Activated naive CD8-positive, alpha-beta T cell treated with anti-CD3 and anti-CD28 coated beads, Interleukin-2, amount 50 U/mL, for 24 hours (primary cell): Measurements from ENCODE around the gene KRT77.

Experiments used
- ATAC-seq: fragments of 150-1000 bp; cut with Tn5 transposase; one replicate; pipeline ENCODE4 v1.10.0; 2021
- DNase-seq: peaks from one replicate; pipeline ENCODE4 v3.0.0; 2021
- H3K27ac Mint-ChIP-seq: one replicate; pipeline ENCODE4 v1.8.0; 2021; ENCODE audit warnings: mild to moderate bottlenecking, mixed read lengths
- H3K27me3 Mint-ChIP-seq: one replicate; pipeline ENCODE4 v1.8.0; 2021; ENCODE audit warnings: mixed read lengths
- H3K36me3 Mint-ChIP-seq: one replicate; pipeline ENCODE4 v1.8.0; 2021; ENCODE audit warnings: low read depth, mixed read lengths
- H3K4me1 Mint-ChIP-seq: one replicate; pipeline ENCODE4 v1.8.0; 2021; ENCODE audit warnings: mixed read lengths
- H3K4me3 Mint-ChIP-seq: one replicate; pipeline ENCODE4 v1.8.0; 2021; ENCODE audit warnings: mild to moderate bottlenecking, moderate library complexity, mixed read lengths
- H3K9me3 Mint-ChIP-seq: one replicate; pipeline ENCODE4 v1.8.0; 2021; ENCODE audit warnings: mixed read lengths

KRT77 gene

DNA sequence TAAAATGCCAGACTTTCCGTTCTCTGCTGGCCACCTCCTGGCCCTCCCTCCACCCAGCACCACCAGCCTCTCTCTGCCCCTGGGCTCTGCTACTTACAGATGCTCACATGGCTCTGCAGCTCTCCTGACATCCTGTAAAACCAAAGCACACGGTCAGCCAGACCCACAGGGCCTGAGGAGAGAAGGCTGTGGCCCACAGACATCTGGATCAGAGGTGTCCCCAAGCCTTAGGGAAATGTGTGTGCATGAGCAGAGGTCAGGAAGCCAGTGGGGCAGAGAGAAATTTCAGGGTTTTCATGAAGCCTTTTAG is 11.5 kb downstream of the KRT77 start:
- no peak overlapping the region for H3K4me3 Mint-ChIP-seq
- DNase-seq = no peak
- no peaks in the 10 kb centered on the region for H3K36me3 Mint-ChIP-seq
- no peak overlapping the region for H3K27ac Mint-ChIP-seq
- peaks cover 28% of the 10 kb centered on the region for H3K4me1 Mint-ChIP-seq
- no peaks in the 10 kb centered on the region for H3K27me3 Mint-ChIP-seq
- no peak for ATAC-seq
- H3K9me3 Mint-ChIP-seq = no peaks in the 10 kb centered on the region

DNA sequence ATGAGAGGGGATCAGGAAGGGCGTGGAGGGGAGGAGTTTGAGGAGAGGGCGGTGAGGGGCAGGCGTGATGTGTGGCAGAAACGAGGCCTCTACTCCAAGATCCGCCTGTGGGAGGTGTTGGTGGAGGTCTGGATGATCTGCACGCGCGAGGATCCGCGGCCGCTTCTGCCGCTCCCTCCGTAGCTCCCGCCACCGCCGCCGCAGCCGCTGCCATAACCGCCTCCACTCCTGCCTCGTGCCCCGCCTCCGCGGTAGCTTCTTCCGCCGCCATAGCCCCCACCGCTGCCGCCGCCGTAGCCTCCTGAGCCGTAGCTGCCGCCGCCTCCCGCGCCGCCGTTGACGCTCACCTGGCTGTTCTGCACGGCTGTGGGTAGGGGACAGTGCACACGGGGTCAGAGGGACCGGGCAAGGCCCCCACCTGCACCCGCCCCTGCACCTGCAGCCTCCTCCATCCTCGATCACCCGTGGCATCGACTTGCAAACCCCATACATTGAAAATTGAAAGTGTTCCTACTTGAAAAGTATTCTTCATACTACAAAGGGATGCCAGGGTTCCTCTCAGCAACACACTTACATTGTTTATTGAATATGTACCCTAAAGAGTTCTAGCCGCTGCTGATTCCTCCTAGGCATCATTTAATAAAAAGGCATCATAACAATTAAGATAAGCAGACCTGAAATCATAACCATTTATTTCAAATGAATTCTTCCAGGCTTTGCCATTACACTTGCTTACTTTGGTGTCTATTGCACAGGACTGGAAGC is 12.1 kb downstream of the KRT77 start:
- H3K27ac Mint-ChIP-seq = peak overlapping the region; percentile 19
- peaks cover 28% of the 10 kb centered on the region for H3K4me1 Mint-ChIP-seq
- no peaks in the 10 kb centered on the region for H3K27me3 Mint-ChIP-seq
- no peaks in the 10 kb centered on the region for H3K9me3 Mint-ChIP-seq
- ATAC-seq = no peak
- peak overlapping the region; percentile 70 for H3K4me3 Mint-ChIP-seq
- H3K36me3 Mint-ChIP-seq = no peaks in the 10 kb centered on the region
- peak; percentile 61 for DNase-seq

DNA sequence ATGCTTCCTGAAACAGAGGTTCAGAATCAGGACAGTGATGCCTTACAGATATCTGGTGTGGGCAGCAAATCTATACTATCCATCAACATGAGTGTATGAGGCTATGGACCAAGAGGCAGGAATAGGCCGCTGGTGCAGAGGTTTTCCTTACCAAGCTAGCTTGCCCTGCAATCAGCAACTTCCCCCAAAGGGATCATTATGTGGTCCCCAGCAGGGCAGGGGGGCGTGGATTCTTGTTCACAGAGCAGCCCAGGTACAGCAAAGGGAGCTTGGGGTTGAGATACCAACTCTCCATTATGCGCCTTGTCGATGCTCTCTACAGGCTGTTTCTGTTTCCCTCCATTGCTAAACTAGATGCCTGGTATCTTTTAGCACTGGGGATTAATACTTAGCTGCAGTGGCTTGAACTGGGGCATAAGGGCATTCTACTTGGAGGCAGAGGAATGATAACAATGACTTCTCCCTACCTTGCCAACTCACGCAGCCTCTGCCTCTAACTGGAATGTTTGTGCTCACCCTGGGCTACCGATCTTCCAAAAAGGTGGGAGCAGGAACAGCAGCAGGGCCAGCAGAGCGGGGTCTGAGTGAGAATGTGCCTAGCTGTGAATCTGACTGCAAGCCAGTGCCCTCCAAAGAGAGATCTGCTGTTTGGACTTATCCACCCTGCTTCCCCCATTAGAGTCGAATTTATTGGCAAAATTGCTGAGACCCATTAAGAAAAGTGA is 12.8 kb downstream of the KRT77 start:
- Mint-ChIP-seq H3K27me3 (no peaks in the 10 kb centered on the region), H3K4me3 (peak overlapping the region; percentile 70), H3K36me3 (no peaks in the 10 kb centered on the region), H3K4me1 (peaks cover 28% of the 10 kb centered on the region), H3K27ac (peak overlapping the region; percentile 19), H3K9me3 (no peaks in the 10 kb centered on the region)
- DNase-seq (no peak), ATAC-seq (no peak)

DNA sequence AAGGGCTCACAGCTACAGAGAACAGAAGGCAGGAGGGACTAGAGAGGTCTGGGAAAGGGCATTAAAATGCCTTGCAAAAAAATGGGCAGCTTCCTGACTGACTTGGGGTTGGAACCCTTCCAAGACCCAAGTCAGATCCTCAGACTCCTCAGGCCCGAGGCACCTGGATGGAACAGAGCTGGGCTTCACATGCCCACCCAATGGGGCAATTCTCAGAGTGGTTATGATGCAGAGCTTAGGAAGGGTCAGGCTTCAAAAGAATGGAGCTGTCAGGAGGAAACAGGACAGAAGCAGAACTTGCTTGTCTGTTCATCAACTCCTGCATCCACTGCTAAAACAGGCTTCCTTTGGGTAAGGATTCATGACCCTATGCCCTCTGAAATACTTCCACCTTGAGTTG is 13.4 kb downstream of the KRT77 start:
- Mint-ChIP-seq H3K4me1 (peaks cover 28% of the 10 kb centered on the region), H3K4me3 (no peak overlapping the region), H3K27me3 (no peaks in the 10 kb centered on the region), H3K9me3 (no peaks in the 10 kb centered on the region), H3K27ac (no peak overlapping the region), H3K36me3 (no peaks in the 10 kb centered on the region)
- no peak for DNase-seq
- ATAC-seq = no peak

DNA sequence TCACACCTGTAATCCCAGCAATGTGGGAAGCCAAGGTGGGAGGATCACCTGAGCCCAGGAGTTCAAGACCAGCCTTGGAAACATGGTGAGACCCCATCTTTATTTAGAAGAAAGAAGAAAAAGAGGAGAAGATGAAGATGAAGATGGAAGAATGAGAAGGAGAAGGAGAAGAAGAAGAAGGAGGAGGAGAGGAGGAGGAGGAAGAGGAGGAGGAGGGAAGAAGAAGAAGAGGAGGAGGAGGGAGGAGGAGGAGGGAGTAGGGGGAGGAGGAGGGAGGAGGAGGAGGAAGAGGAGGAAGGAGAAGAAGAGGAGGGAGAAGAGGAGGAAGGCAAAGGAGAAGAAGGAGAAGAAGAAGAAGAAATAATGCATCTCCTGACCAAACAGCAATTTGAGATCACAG is 14.1 kb downstream of the KRT77 start:
- ATAC-seq (no peak), DNase-seq (no peak)
- Mint-ChIP-seq H3K36me3 (no peaks in the 10 kb centered on the region), H3K27ac (no peak overlapping the region), H3K9me3 (no peaks in the 10 kb centered on the region), H3K4me3 (no peak overlapping the region), H3K4me1 (peaks cover 28% of the 10 kb centered on the region), H3K27me3 (no peaks in the 10 kb centered on the region)

DNA sequence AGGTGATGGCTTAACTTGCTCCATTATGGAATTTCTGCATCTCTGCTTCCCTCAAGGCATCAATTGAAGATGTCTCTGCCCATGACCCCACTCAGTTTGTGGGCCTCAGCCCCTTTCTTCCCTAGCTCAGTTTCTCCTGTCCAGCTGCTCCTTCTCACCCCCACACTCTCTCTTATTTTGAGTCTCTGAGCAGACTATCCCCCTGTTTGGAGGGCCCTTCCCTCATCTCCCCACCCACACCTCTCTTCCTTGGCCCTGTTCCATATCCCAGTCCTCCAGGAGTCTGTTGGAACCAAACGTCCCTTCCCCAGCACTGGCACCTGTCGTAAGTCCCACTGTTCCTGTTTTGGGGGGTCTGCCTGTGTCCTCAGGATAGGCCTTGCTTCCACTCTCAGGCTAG is 14.8 kb downstream of the KRT77 start:
- no peaks in the 10 kb centered on the region for H3K9me3 Mint-ChIP-seq
- H3K4me3 Mint-ChIP-seq = no peak overlapping the region

DNA sequence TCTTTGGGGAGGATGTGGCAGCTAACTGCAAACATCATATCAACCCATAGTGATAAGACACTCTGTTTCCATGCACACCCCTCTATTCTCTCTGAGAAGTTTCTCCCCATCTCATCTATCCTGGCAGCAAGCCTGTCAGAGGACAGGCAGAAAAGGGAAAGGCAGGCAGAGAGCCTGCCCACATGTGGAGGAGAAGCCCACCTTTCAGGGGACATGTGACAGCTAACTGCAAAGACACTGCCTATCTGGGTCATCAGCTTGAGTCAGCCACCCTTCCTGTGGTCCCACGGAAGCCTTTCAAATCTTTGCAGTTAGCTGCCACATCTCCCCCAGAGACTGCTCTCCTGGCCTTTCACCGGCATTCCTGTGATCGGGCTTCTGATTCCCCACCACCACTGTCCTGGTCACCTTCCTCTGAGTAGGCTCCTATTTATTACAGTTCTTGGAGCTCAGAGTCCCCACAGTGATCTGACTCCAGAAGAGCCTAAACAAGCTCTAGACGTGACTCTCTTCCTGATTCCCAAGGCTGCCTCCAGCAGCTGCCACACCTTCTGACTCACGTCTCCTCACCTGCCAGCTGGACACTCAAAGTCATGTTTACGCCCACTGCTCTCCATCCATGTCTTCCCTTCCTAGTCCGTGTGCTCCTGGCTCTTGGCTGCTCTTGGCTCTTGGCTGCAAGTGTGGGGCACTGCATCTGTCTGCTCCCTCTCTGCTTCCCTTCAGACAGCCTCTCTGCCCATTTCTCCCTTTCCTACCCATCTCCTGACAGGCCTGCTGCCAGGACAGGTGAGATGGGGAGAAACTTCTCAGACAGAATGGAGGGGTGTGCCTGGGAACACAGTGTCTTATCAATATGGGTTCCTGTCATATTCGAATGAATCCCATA is 15.6 kb downstream of the KRT77 start:
- DNase-seq (no peak), ATAC-seq (no peak)
- H3K4me1 Mint-ChIP-seq = peaks cover 28% of the 10 kb centered on the region
- H3K27me3 Mint-ChIP-seq = no peaks in the 10 kb centered on the region
- H3K9me3 Mint-ChIP-seq = no peaks in the 10 kb centered on the region
- H3K36me3 Mint-ChIP-seq = no peaks in the 10 kb centered on the region
- no peak overlapping the region for H3K4me3 Mint-ChIP-seq
- H3K27ac Mint-ChIP-seq = no peak overlapping the region

More for the DNA sequence above, 14.8 kb downstream of the KRT77 start:
- Mint-ChIP-seq H3K27me3 (no peaks in the 10 kb centered on the region), H3K27ac (no peak overlapping the region), H3K4me1 (peaks cover 28% of the 10 kb centered on the region), H3K36me3 (no peaks in the 10 kb centered on the region)
- ATAC-seq (no peak), DNase-seq (no peak)

DNA sequence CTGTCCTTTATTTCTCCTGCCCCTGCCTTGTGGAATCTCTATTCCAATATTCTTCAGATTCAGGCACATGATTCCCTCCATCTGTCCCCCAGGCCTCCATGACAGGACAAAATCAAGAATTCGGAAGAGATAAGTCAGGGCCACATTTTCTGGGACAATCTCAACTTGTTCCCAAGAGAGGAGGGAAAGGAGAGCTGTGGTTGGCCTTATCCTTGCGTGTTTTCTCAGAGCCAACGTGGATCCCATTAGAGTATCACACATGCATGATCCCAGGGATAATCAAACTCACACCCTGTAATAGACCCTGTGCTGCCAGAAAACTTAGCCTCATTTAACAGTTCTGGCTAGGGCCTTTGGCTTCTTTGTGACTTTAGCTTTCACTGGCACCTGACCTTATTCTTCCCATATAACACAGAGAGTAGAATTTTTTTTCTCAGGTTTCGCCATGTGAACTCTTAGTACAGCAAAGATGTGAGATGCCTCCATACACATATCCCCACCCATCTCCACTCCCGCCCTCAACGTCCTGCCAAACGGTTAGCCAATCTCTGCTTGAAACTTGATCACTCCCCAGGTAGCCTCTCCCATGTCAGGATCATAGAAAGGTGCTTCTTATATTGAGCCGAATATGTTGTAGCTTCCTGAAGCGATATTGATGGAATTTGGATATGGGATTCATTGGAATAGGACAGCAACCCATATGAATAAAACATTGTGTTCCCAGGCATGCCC is 16.4 kb downstream of the KRT77 start:
- Mint-ChIP-seq H3K27ac (no peak overlapping the region), H3K27me3 (no peaks in the 10 kb centered on the region), H3K4me1 (peaks cover 31% of the 10 kb centered on the region), H3K36me3 (no peaks in the 10 kb centered on the region), H3K4me3 (no peak overlapping the region), H3K9me3 (no peaks in the 10 kb centered on the region)
- no peak for ATAC-seq
- no peak for DNase-seq

DNA sequence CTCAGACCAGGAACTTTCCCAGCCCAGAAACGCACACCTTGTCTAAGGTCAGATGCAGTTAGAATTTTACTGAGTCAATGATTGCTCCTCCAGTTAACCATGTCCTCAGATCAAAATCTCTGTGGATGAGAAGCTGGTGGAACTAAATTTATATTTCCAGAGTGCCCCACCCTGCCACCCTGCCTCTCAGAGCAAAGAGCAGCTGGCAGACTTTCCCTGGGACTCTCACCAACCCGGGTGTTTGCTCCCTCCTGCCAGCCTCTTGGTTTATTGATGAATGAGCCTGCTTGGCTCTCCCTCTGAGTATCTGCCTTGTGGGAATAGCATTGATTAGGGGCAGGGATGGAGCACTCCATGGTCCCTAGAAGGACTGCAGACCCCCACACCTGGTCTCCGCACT is 17.3 kb downstream of the KRT77 start:
- Mint-ChIP-seq H3K4me1 (peaks cover 33% of the 10 kb centered on the region), H3K36me3 (no peaks in the 10 kb centered on the region), H3K27me3 (no peaks in the 10 kb centered on the region), H3K27ac (no peak overlapping the region), H3K9me3 (no peaks in the 10 kb centered on the region), H3K4me3 (no peak overlapping the region)
- no peak for DNase-seq
- ATAC-seq = no peak

DNA sequence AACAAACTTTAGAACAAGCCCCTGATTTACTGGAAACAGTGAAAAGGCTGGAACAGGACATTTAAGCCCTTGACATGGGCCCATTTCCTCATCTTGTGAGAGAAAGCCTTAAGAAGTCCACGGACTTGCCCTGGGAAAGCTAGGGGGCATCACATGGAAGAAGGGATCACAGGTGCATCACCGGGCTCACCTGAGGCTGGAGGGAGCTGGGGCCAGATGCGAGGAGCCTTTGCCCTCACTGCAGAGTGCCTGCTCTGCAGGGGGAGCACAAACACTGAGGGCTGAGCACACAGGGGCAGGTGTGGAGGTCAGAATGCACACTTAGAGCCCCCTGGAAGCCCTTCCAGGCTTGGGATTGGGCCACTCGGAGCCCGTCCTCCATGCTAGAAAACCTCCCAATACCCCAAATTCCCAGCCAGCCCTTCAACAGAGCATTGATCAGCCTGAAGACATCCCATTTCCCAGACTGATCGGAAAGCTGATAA is 17.9 kb downstream of the KRT77 start:
- H3K36me3 Mint-ChIP-seq = no peaks in the 10 kb centered on the region
- no peaks in the 10 kb centered on the region for H3K9me3 Mint-ChIP-seq
- ATAC-seq = no peak
- H3K4me1 Mint-ChIP-seq = peaks cover 30% of the 10 kb centered on the region
- no peaks in the 10 kb centered on the region for H3K27me3 Mint-ChIP-seq
- H3K27ac Mint-ChIP-seq = no peak overlapping the region
- no peak overlapping the region for H3K4me3 Mint-ChIP-seq
- DNase-seq = no peak

DNA sequence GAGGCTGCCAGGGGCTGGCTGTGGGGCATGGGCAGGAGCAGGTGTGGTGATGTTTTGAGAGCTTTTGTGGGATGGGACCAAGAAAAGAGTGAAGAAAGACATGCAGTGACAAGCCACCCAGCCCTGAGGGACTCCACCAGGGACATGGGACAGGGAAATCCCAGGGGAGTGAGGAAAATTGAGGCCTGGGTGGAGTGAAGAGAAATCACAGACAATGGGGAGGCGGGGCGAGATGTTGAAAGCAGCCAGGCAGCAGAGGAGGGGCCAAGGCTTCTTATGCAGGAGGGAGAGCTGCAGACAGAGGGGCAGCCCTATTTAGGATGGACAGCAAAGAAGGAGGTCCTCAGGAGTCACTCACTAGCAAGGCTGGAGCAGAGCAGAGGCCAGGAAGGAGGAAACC is 18.9 kb downstream of the KRT77 start:
- Mint-ChIP-seq H3K4me1 (peaks cover 27% of the 10 kb centered on the region), H3K4me3 (no peak overlapping the region), H3K9me3 (no peaks in the 10 kb centered on the region), H3K27ac (no peak overlapping the region), H3K27me3 (no peaks in the 10 kb centered on the region), H3K36me3 (no peaks in the 10 kb centered on the region)
- DNase-seq = no peak
- no peak for ATAC-seq

DNA sequence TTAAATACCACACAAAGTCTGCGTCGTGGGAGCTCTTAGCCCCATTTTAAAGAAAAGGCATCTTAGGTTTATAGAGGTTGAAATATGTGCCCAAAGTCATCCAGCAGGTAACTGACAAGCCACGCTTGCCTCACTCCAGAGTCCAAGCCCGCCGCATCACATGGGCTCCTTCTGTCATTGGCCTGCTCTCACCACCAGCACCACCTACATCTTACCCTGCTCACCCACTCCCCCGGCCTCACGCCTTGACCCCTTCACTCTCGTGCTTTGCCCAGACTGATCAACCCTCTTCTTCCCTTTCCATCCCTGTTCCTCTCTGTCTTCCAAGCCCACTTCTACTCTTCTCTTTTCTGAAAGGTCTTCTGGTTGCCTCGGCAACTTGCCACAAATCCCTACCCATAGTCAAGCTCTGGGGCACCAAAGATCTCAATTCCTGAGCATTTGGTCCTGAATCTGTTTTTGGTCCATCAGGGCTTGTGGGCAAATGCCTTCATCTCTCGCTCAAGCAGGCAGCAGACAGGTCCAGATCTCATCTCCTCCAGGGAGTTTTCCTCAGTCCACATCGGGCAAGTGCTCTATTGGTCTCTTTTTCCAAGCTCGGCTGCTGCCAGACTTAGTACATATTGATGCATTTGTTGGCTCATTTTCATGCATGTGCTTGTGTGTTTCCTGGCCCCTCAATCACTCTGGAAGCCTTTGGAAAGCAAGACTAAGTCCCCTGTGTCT is 19.6 kb downstream of the KRT77 start:
- Mint-ChIP-seq H3K9me3 (no peaks in the 10 kb centered on the region), H3K27me3 (no peaks in the 10 kb centered on the region), H3K4me3 (no peak overlapping the region)

DNA sequence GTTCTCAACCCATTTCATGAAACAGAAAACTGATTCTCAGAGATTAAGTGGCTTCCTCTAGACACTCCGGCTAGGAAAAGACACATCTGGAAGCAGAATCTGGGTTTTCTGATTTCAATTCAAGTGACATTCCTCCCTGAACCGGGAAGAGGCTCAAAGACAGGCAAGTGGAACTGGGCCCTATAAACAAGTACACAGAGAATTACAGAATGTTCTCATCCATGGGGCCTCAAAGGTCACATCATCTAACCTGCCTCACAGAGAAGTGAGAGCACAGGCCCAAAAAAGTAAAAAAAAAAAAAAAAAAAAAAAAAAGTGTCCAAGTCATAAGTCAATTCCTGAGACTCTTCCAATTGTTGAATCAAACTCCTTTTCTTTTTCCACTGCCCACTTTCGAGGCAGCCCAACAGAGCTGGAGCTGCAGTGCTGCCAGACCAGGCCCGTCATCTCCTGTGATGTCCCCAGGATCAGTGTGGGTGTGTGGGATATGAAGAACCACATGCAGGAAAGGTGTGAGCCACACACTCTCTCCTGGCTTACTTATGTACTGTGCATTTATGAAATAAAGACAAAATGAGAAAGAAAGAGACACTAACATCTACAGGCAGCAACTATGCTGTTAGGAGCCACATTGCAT is 20.3 kb downstream of the KRT77 start:
- Mint-ChIP-seq H3K27me3 (no peaks in the 10 kb centered on the region), H3K27ac (no peak overlapping the region)

More for the DNA sequence above, 19.6 kb downstream of the KRT77 start:
- no peak for DNase-seq
- Mint-ChIP-seq H3K4me1 (peaks cover 27% of the 10 kb centered on the region), H3K36me3 (no peaks in the 10 kb centered on the region), H3K27ac (no peak overlapping the region)
- ATAC-seq = no peak

More for the DNA sequence above, 20.3 kb downstream of the KRT77 start:
- no peak overlapping the region for H3K4me3 Mint-ChIP-seq
- ATAC-seq (no peak), DNase-seq (no peak)
- H3K36me3 Mint-ChIP-seq = no peaks in the 10 kb centered on the region
- no peaks in the 10 kb centered on the region for H3K9me3 Mint-ChIP-seq
- peaks cover 22% of the 10 kb centered on the region for H3K4me1 Mint-ChIP-seq
